Measurements from ENCODE around the gene TBCK.
"Not testable (repeated sequence)": the region's sequence is repeated elsewhere in the genome, so short reads cannot be mapped to it uniquely, and the experiment has no call there.

The TBCK gene

DNA sequence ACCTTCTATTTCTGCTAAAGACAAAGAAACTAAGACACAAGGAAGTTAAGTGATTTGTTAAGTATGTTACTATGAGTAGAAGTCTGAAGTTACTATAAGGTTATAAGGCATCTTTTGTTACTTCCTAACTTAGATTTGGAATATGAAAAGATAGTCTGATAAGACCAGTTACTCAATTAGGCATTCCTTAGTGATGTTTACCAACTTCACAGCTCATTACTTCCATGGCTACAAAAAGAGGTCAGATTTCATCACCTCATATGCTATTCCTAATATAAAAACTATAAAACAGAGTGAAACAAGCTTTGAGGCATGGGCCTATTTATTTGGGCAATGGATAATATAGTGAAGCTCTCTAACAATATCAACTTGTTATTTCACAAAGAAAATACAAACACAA, 143.1 kb downstream of the TBCK start:
- Histone ChIP-seq H3K36me3 (ENCODE audit: control insufficient read depth, insufficient read depth, low read length) (no peaks in the 10 kb centered on the region), H3K9ac (ENCODE audit: low read length) (no peak overlapping the region), H3K4me1 (ENCODE audit: control insufficient read depth, insufficient read depth, low read length) (no peaks in the 10 kb centered on the region), H3K4me3 (ENCODE audit: low read length) (no peak overlapping the region), H3K27ac (ENCODE audit: low read depth, low read length) (no peak overlapping the region), H3K27me3 (ENCODE audit: control insufficient read depth, insufficient read depth, low read length) (no peaks in the 10 kb centered on the region)

DNA sequence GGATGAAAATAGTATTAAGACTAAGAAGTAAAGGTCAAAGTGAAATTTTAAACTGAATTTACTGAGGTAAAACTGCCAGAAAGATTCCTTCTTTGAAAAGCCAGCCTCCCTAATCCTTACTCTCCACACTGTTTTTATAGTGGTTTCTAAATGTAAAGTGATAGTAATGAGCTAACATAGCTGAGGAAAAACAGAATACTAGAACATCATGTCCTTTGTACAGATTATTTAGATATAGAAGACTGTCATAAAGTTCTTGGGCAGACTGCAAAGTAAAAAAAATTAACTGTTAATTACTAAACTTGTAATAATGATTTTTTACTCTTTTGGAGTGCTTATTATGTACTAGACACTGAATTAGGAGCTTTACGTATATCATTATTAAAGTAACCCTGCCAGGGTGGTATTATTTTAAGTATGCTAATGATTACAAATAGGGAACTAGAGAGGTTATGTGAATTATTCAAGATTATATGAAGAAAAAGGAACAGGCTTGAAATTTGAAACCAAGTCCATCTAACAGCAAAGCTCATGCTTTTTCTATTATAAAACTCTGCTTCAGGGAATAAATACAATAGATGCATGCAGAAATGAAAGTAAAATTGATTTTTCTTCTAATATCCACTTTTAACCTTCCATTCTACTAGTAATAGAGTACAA, 150.5 kb downstream of the TBCK start:
- Histone ChIP-seq H3K27ac (ENCODE audit: low read depth, low read length) (no peak overlapping the region), H3K27me3 (ENCODE audit: control insufficient read depth, insufficient read depth, low read length) (no peaks in the 10 kb centered on the region), H3K36me3 (ENCODE audit: control insufficient read depth, insufficient read depth, low read length) (no peaks in the 10 kb centered on the region), H3K4me1 (ENCODE audit: control insufficient read depth, insufficient read depth, low read length) (no peaks in the 10 kb centered on the region), H3K9ac (ENCODE audit: low read length) (no peak overlapping the region), H3K4me3 (ENCODE audit: low read length) (no peak overlapping the region)

DNA sequence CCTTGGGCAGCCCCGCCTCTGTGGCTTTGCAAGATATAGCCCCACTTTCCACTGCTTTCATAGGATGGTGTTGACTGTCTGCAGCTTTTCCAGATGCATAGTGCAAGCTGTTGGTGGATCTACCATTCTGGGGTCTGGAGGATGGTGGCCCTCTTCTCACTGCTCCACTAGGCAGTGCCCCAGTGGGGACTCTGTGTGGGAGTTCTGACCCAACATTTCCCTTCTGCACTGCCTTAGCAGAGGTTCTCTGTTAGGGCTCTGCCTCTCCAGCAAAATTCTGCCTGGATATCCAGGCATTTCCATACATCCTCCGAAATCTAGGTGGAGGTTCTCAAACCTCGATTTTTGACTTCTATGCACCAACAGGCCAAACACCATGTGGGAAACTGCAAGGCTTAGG, 153.7 kb downstream of the TBCK start:
- Histone ChIP-seq H3K36me3 (ENCODE audit: control insufficient read depth, insufficient read depth, low read length) (no peaks in the 10 kb centered on the region), H3K9ac (ENCODE audit: low read length) (no peak overlapping the region), H3K4me3 (ENCODE audit: low read length) (no peak overlapping the region), H3K27ac (ENCODE audit: low read depth, low read length) (no peak overlapping the region), H3K4me1 (ENCODE audit: control insufficient read depth, insufficient read depth, low read length) (no peaks in the 10 kb centered on the region), H3K27me3 (ENCODE audit: control insufficient read depth, insufficient read depth, low read length) (no peaks in the 10 kb centered on the region)

DNA sequence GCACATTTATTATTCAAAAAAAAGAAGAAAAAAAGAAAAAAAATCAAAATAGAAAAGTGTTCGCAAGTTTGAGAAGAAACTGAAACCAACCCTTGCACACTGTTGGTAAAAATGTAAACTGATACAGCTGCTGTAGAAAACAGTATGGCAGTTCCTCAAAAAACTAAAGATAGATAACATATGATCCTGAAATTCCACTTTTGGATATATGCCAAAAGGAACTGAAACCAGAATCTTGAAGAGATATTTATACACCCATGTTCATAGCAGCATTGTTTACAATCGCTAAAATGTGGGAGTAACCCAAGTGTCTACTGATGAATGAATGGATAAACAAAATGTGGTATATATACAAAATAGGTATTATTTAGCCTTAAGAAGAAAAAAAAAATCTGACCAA, 155.4 kb downstream of the TBCK start:
- Histone ChIP-seq H3K4me3 (ENCODE audit: low read length) (no peak overlapping the region), H3K9ac (ENCODE audit: low read length) (no peak overlapping the region), H3K27ac (ENCODE audit: low read depth, low read length) (no peak overlapping the region), H3K4me1 (ENCODE audit: control insufficient read depth, insufficient read depth, low read length) (no peaks in the 10 kb centered on the region), H3K36me3 (ENCODE audit: control insufficient read depth, insufficient read depth, low read length) (no peaks in the 10 kb centered on the region), H3K27me3 (ENCODE audit: control insufficient read depth, insufficient read depth, low read length) (no peaks in the 10 kb centered on the region)

DNA sequence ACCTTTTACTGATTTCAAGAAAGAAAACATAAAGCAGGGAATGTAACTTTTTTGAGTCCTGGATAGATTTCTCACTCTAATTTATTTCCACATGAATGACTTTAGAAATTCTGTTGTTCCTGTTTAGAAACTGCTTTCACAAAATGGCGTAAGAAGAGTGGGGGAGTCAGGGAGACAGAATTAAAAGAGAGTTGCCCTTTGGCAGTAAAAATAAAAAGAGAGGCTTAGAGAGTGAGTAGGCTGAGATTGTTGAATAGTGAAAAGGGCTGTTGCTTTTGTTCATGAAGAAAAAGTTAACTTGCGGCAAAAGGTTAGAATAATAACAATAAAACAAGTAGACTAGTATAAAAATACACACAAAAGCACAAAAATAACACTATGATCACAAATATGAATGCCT, 166.1 kb downstream of the TBCK start:
- Histone ChIP-seq H3K9ac (ENCODE audit: low read length) (no peak overlapping the region), H3K27ac (ENCODE audit: low read depth, low read length) (no peak overlapping the region), H3K4me3 (ENCODE audit: low read length) (no peak overlapping the region), H3K4me1 (ENCODE audit: control insufficient read depth, insufficient read depth, low read length) (no peaks in the 10 kb centered on the region), H3K27me3 (ENCODE audit: control insufficient read depth, insufficient read depth, low read length) (no peaks in the 10 kb centered on the region), H3K36me3 (ENCODE audit: control insufficient read depth, insufficient read depth, low read length) (no peaks in the 10 kb centered on the region)

DNA sequence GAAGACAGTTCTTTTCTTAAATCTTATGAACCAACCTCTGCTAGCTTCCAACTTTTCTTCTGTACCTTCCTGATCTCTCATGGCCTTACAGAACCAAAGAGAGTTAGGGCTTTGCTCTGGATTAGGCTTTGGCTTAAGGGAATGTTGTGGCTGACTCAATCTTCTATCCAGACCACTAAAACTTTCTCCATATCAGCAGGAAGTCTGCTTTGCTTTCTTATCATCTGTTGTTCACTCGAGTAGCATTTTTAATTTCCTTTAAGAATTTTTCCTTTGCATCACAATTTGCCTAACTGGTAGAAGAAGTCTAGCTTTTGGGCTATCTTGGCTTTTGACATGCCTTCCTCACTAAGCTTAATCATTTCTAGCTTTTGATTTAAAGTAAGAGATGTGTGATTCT, 167.0 kb downstream of the TBCK start:
- Histone ChIP-seq H3K36me3 (ENCODE audit: control insufficient read depth, insufficient read depth, low read length) (no peaks in the 10 kb centered on the region), H3K9ac (ENCODE audit: low read length) (no peak overlapping the region), H3K27ac (ENCODE audit: low read depth, low read length) (no peak overlapping the region), H3K27me3 (ENCODE audit: control insufficient read depth, insufficient read depth, low read length) (no peaks in the 10 kb centered on the region), H3K4me1 (ENCODE audit: control insufficient read depth, insufficient read depth, low read length) (no peaks in the 10 kb centered on the region), H3K4me3 (ENCODE audit: low read length) (no peak overlapping the region)

DNA sequence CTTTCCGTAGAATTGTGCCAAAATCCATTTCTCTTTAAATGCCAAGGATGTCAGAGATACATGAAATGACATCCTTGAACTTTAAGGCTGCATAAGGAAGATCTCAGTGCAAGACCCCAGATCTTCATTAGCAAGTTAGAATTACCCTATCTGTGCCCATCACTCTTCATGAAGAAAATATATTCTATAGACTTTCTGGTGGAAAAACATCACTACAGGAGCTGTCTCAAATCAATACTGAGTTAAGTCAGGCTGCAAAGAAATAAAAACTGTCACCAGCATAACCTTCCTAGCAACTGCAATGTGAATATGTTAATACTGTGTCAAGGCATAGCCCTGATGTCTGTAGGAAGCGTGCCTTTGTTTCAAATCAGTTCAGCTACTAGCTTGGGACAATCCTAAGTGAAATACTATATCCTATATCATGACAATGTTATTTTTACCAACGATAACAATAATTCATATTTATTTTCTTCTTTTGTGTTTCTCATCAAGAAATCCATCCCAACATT, 173.3 kb downstream of the TBCK start:
- H3K27me3 ChIP-seq (ENCODE audit: control insufficient read depth, insufficient read depth, low read length), result no peaks in the 10 kb centered on the region
- H3K27ac ChIP-seq (ENCODE audit: low read depth, low read length), result no peak overlapping the region
- H3K9ac ChIP-seq (ENCODE audit: low read length), result no peak overlapping the region
- no peaks in the 10 kb centered on the region for H3K4me1 ChIP-seq (ENCODE audit: control insufficient read depth, insufficient read depth, low read length)
- no peak overlapping the region for H3K4me3 ChIP-seq (ENCODE audit: low read length)
- no peaks in the 10 kb centered on the region for H3K36me3 ChIP-seq (ENCODE audit: control insufficient read depth, insufficient read depth, low read length)

DNA sequence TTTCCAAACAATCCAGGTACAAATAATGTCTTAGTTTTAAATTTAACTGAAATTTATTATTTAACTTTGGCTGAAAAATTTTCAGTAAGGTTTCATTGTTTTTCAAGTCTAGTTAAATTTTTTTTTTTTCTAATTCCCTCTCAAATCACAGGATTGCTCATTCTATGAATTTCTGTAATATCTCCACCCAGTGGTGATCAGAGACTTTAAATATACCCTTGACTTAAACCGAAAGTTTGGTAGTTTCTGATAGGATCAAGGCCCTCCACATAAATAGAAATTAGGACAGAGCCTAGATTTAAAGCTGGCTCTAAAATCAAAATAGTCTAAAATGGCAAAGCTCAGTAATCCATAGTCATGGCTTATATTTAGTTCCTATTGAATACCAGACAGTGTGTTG, 175.4 kb downstream of the TBCK start:
- Histone ChIP-seq H3K36me3 (ENCODE audit: control insufficient read depth, insufficient read depth, low read length) (no peaks in the 10 kb centered on the region), H3K9ac (ENCODE audit: low read length) (no peak overlapping the region), H3K4me1 (ENCODE audit: control insufficient read depth, insufficient read depth, low read length) (no peaks in the 10 kb centered on the region), H3K4me3 (ENCODE audit: low read length) (no peak overlapping the region), H3K27me3 (ENCODE audit: control insufficient read depth, insufficient read depth, low read length) (no peaks in the 10 kb centered on the region), H3K27ac (ENCODE audit: low read depth, low read length) (no peak overlapping the region)

DNA sequence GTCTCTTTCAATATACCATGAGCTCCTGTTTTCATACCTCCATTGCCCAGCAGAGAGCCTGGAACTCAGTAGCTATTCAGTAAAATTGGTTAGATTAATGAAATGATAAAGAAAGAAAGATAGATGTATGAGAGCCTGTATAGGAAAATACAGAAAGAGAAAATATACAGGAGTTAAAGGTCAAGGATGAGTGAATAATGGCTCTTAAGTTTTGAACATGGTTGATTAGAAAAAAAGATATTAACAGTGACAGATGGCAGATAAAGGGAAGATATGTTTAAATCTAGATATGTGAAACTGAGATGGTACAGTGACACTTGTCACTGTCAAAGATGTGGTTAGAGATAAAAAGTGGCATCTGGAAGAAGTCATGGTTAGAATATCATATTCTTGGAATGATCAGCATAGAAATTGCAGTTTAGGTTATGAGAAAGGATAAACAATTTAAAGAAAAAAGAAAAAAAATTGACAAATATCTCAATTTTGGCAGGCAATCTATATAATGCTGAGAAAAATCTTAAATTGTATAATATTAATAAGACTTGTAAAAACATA, 179.2 kb downstream of the TBCK start:
- no peak overlapping the region for H3K4me3 ChIP-seq (ENCODE audit: low read length)
- no peaks in the 10 kb centered on the region for H3K36me3 ChIP-seq (ENCODE audit: control insufficient read depth, insufficient read depth, low read length)
- H3K27ac ChIP-seq (ENCODE audit: low read depth, low read length), result no peak overlapping the region
- no peak overlapping the region for H3K9ac ChIP-seq (ENCODE audit: low read length)
- no peaks in the 10 kb centered on the region for H3K4me1 ChIP-seq (ENCODE audit: control insufficient read depth, insufficient read depth, low read length)
- H3K27me3 ChIP-seq (ENCODE audit: control insufficient read depth, insufficient read depth, low read length), result no peaks in the 10 kb centered on the region

DNA sequence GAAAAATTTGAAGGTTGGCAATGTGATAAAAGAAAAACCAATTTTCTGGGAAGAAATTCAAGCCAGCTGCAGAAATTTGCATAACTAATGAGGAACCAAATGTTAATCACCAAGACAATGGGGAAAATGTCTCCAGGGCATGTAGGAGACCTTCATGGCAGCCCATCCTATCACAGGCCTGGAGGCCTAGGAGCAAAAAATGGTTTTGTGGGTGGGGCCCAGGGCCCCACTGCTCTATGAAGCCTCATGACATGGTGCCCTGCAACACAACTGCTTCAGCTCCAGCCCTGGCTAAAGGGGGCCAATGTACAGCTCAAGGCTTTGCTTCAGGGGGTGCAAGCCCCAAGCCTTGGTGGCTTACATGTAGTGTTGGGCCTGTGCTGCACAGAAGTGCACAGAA, 184.0 kb downstream of the TBCK start:
- no peak overlapping the region for H3K27ac ChIP-seq (ENCODE audit: low read depth, low read length)
- no peaks in the 10 kb centered on the region for H3K36me3 ChIP-seq (ENCODE audit: control insufficient read depth, insufficient read depth, low read length)
- H3K4me3 ChIP-seq (ENCODE audit: low read length), result no peak overlapping the region
- no peaks in the 10 kb centered on the region for H3K27me3 ChIP-seq (ENCODE audit: control insufficient read depth, insufficient read depth, low read length)
- no peak overlapping the region for H3K9ac ChIP-seq (ENCODE audit: low read length)
- no peaks in the 10 kb centered on the region for H3K4me1 ChIP-seq (ENCODE audit: control insufficient read depth, insufficient read depth, low read length)

DNA sequence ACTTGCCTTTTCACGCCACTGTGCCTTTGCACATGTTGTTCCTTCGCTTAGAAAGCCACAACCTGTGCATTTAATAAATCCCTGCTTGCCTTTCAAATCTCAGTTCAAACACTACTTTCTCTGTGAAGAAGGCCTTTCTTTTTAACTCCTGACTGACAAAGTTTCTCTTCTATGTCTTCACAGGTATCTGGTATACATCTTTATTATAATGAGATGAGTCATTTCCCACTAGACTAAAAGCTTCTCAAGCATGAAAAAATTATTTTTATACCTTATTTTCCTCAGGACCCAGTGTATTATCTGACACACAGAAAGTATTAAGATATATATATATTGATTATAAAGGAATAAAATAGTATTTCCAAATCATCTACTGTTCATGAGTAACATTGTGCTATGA, 189.9 kb downstream of the TBCK start:
- no peak overlapping the region for H3K4me3 ChIP-seq (ENCODE audit: low read length)
- H3K4me1 ChIP-seq (ENCODE audit: control insufficient read depth, insufficient read depth, low read length), result no peaks in the 10 kb centered on the region
- no peaks in the 10 kb centered on the region for H3K36me3 ChIP-seq (ENCODE audit: control insufficient read depth, insufficient read depth, low read length)
- no peak overlapping the region for H3K27ac ChIP-seq (ENCODE audit: low read depth, low read length)
- no peak overlapping the region for H3K9ac ChIP-seq (ENCODE audit: low read length)
- no peaks in the 10 kb centered on the region for H3K27me3 ChIP-seq (ENCODE audit: control insufficient read depth, insufficient read depth, low read length)

DNA sequence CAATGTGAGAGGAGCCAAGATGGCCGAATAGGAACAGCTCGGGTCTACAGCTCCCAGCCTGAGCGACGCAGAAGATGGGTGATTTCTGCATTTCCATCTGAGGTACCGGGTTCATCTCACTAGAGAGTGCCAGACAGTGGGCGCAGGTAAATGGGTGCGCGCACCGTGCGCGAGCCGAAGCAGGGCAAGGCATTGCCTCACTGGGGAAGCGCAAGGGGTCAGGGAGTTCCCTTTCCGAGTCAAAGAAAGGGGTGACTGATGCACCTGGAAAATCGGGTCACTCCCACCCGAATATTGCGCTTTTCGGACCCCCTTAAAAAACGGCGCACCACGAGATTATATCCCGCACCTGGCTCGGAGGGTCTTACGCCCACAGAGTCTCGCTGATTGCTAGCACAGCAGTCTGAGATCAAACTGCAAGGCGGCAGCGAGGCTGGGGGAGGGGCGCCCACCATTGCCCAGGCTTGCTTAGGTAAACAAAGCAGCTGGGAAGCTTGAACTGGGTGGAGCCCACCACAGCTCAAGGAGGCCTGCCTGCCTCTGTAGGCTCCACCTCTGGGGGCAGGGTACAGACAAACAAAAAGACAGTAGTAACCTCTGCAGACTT, 196.0 kb downstream of the TBCK start:
- H3K36me3 ChIP-seq (ENCODE audit: control insufficient read depth, insufficient read depth, low read length); H3K4me3 ChIP-seq (ENCODE audit: low read length); H3K9ac ChIP-seq (ENCODE audit: low read length); H3K27ac ChIP-seq (ENCODE audit: low read depth, low read length); H3K27me3 ChIP-seq (ENCODE audit: control insufficient read depth, insufficient read depth, low read length); H3K4me1 ChIP-seq (ENCODE audit: control insufficient read depth, insufficient read depth, low read length): not testable (repeated sequence)

DNA sequence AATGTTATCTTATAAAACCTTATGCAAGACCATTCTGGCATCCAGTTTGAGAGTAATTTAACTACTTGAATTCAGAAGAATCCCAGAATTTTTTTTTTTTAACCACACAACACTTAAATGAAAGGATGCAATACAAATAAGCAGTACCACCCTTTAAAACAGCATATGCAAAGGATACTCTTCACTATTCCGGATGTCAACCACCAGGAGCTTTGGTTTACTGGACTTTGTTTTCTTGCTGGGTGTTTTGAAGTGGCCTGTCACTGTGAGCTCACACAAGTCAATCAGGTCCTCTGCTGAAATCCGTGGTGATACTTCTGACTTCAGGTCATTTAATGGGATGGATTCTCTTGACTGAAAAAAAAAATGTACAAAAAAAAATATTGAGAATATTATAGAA, 200.0 kb downstream of the TBCK start:
- peaks cover 6% of the 10 kb centered on the region for H3K36me3 ChIP-seq (ENCODE audit: control insufficient read depth, insufficient read depth, low read length)

More for the DNA sequence above, 200.0 kb downstream of the TBCK start:
- H3K4me1 ChIP-seq (ENCODE audit: control insufficient read depth, insufficient read depth, low read length), result no peaks in the 10 kb centered on the region
- H3K9ac ChIP-seq (ENCODE audit: low read length), result no peak overlapping the region
- no peaks in the 10 kb centered on the region for H3K27me3 ChIP-seq (ENCODE audit: control insufficient read depth, insufficient read depth, low read length)
- H3K27ac ChIP-seq (ENCODE audit: low read depth, low read length), result no peak overlapping the region
- no peak overlapping the region for H3K4me3 ChIP-seq (ENCODE audit: low read length)
